Testis (tissue), 3 donors: ENCODE measurements around the gene PTPMT1. TPM values are rescaled to one million over a fixed set of nuclear protein-coding genes. Genes with fewer than 3 reads are reported as not detected.

ENCODE experiments used
- DNase-seq: peaks from one replicate; pipeline ENCODE4 v3.0.0-alpha.2; 2019
- H3K27ac ChIP-seq, 2 donors: fragments of 200-600 bp; sonication (generic); one replicate each; pipeline ENCODE4 v1.5.1; 2019
- H3K27me3 ChIP-seq: fragments of 200-600 bp; sonication (generic); one replicate; pipeline ENCODE4 v1.5.1; 2019
- H3K36me3 ChIP-seq: fragments of 200-600 bp; sonication (generic); one replicate; pipeline ENCODE4 v1.5.1; 2017; ENCODE audit warnings: low read depth; ENCODE audit errors: missing control alignments
- H3K4me1 ChIP-seq: fragments of 200-600 bp; sonication (generic); one replicate; pipeline ENCODE4 v1.5.1; 2019
- H3K4me3 ChIP-seq, 2 donors: fragments of 200-600 bp; sonication (generic); one replicate each; pipeline ENCODE4 v1.5.1; 2017 to 2019
- H3K9me3 ChIP-seq: fragments of 200-600 bp; sonication (generic); one replicate; pipeline ENCODE4 v1.5.1; 2017
- POLR2A ChIP-seq: fragments of 450-650 bp; IDR thresholded peaks from one replicate; pipeline ENCODE4 v1.6.1; 2017; ENCODE audit warnings: antibody characterized with exemption, mild to moderate bottlenecking, moderate library complexity
- WGBS, 2 donors: methylation state at CpG; one replicate each; pipeline ENCODE4 v1.1.5; 2018; 5-methylcytosine and 5-hydroxymethylcytosine counted together
- intact Hi-C: fragments of 100-400 bp; cut with DNase I; formaldehyde crosslinking; loops from one replicate; pipeline ENCODE4 v1.15.1; 2023; ENCODE audit warnings: low total_unique reads
- polyA plus RNA-seq: library from polyadenylated mRNA; stranded (reverse); fragments of 350-450 nt; fragmentation: Illumina TruSeq; extraction: RNeasy Lipid Tissue Mini Kit (QIAGEN cat#74804); gene quantifications from one replicate; pipeline ENCODE4 v1.2.3, GENCODE V29; 2014; ENCODE audit warnings: low read depth, low replicate concordance; ENCODE audit not compliant: insufficient read depth
- total RNA-seq, 2 donors: library from RNA; depleted of rRNA; stranded (reverse); fragments of >200 nt; gene quantifications; one replicate each; pipeline ENCODE4 v1.2.3, GENCODE V29; 2016
- TF ChIP-seq, protein P1 (sequence below), 3 experiments: fragments of 450-650 bp in 2 of 3; fragments of 200-600 bp in 1 of 3; sonication (generic) in 1 of 3; IDR thresholded peaks; one replicate each; pipeline ENCODE4 v1.5.1; 2016 to 2019; ENCODE audit warnings: antibody characterized with exemption in 3 of 3, mild to moderate bottlenecking in 2 of 3, moderate library complexity in 1 of 3

The PTPMT1 gene
- total and polyA plus RNA-seq, 3 donors from 2014 or later, result 172 to 239 (median 204) TPM

DNA sequence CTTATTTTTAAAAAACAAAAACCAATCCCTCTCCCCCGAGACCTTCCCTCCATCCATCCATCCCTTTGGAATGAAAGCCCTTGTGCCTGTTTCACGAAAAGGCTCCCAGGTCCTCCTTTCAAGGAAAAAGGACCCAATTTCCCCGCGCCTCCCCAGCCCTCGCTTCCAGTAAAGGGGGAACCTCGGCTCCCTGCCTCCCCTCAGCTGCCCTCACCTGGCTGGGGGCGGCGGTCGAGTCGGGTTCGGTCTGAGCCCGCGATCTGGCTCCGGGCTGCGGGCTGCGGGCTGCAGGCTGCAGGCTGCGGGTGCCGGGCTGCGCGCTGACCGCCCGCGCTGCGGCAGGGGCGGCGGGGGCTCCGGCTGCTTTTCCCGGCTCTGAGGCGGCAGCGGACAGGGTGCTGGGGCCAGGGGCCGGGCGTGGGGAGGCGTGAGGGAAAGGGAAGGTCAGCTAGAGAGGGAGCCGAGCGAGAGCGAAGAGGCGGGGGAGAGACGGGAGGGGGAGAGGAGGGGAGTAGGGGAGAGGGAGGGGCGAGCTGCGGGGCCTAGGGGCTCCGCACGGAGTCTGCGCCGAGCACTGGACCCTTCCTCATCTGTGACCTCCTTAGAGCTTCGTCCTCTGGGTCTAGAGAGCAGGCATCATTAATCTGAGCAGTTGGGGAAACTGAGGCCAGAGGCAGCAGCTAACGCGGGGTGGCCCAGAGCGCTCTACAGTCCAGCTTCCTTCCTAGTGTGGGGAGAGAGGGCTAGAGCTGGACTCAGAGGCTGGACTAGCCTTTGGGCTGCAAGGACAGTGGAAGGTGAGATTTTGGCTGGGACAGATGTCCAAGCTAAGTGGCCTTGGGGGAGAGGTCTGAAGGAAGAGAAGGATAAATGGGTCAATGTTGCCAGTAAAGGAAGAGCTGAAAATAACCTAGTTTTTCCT is 28.8 kb downstream of the PTPMT1 start, which contains the start of gene C1QTNF4:
C1QTNF4 (minus strand) TSS at position 478 of the 922 bp plus-strand sequence. CDS start 3,601 bp downstream, outside the sequence.
- WGBS, 2 donors, result 3 to 6% methylated on average over 12 to 47 of the region's 48 CpGs
- peaks cover 4% of the 10 kb centered on the region for H3K4me1 ChIP-seq
- TF ChIP-seq POLR2A, result no peak
- TF ChIP-seq, protein P1, sequence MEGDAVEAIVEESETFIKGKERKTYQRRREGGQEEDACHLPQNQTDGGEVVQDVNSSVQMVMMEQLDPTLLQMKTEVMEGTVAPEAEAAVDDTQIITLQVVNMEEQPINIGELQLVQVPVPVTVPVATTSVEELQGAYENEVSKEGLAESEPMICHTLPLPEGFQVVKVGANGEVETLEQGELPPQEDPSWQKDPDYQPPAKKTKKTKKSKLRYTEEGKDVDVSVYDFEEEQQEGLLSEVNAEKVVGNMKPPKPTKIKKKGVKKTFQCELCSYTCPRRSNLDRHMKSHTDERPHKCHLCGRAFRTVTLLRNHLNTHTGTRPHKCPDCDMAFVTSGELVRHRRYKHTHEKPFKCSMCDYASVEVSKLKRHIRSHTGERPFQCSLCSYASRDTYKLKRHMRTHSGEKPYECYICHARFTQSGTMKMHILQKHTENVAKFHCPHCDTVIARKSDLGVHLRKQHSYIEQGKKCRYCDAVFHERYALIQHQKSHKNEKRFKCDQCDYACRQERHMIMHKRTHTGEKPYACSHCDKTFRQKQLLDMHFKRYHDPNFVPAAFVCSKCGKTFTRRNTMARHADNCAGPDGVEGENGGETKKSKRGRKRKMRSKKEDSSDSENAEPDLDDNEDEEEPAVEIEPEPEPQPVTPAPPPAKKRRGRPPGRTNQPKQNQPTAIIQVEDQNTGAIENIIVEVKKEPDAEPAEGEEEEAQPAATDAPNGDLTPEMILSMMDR (IDR thresholded peaks at IDR 0.05), result no peak
- H3K27me3 ChIP-seq, result no peaks in the 10 kb centered on the region
- DNase-seq, result no peak
- H3K36me3 ChIP-seq, result no peaks in the 10 kb centered on the region
- no peak within 1 kb of the TSS for H3K27ac ChIP-seq
- intact Hi-C loops, result no loop called here
- H3K9me3 ChIP-seq, result no peaks in the 10 kb centered on the region
- no peak within 1 kb of the TSS for H3K4me3 ChIP-seq

DNA sequence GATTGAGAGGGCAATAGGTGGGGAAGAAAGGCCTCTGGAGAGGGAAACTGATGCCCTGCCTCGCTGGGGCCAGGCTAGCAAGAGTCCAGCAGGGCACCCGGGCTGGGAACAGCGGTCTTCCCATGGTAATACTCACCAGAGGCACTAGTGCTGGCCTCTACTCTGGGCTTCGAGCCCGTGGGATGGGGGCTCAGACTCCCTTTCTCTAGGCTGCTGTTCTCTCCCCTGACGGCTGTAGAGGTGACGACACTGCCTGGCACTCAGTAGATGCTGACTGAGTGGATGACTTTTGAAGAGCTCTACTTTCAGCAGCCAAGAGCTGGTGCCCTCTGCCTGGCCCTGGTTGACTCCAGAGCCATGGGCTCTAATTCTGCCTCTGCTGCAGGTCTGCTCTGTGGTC is 29.6 kb downstream of the PTPMT1 start:
- Histone ChIP-seq H3K9me3 (no peaks in the 10 kb centered on the region), H3K27me3 (no peaks in the 10 kb centered on the region), H3K4me3 (no peak overlapping the region), H3K27ac (no peak overlapping the region), H3K4me1 (peaks cover 4% of the 10 kb centered on the region), H3K36me3 (no peaks in the 10 kb centered on the region)
- 74 to 78% methylated on average over 5 to 7 of the region's 7 CpGs for WGBS, 2 donors
- TF ChIP-seq, protein P1 (IDR thresholded peaks at IDR 0.05), result no peak
- TF ChIP-seq POLR2A, result no peak
- intact Hi-C loops, result no loop called here
- DNase-seq, result no peak

DNA sequence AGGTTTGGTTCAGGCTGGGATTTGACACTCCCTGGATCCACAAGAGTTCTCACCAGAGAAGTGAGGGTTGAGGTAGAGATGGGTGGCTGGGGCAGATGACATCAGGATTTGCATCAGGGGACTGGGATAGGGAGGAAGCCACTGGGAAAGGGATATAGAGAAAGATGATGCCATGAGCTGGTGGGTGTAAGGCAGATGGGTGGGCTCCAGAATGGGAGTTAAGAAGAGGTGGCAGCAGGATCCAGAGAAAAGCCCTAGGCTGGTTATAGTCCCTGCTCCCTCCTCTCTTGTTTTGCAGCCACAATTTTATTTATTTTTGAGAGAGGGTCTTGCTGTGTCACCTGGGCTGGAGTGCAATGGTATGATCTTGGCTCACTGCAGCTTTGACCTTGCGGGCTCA is 30.6 kb downstream of the PTPMT1 start:
- no peak for DNase-seq
- no peaks in the 10 kb centered on the region for H3K27me3 ChIP-seq
- H3K4me1 ChIP-seq, result peaks cover 4% of the 10 kb centered on the region
- 88 to 94% methylated on average over 1 of the region's 1 CpG for WGBS, 2 donors
- H3K27ac ChIP-seq, result no peak overlapping the region
- no peak for TF ChIP-seq POLR2A
- TF ChIP-seq, protein P1 (IDR thresholded peaks at IDR 0.05), result no peak
- intact Hi-C loops, result no loop called here
- no peaks in the 10 kb centered on the region for H3K9me3 ChIP-seq
- H3K4me3 ChIP-seq, result no peak overlapping the region
- H3K36me3 ChIP-seq, result no peaks in the 10 kb centered on the region

DNA sequence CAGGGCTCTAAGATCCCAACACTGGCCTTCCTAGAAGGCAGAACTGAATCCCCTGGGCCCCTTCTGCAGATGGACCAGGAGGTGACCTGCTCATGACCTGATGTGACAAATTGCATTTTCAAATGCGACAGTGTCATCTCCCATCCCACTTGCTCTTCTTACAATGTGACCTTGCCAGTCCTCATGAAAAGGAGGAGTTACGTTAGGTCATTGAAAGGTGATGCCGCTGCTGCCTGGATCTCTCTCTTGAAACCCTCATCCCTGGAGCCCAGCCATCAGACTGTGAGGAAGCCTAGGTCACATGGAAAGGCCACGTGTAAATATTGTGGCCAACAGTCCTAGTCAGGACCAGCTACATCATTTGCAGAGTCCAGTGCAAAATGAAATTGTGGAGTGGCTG is 34.5 kb downstream of the PTPMT1 start:
- DNase-seq, result no peak

More for the DNA sequence above, 34.5 kb downstream of the PTPMT1 start:
- TF ChIP-seq, protein P1 (IDR thresholded peaks at IDR 0.05), result no peak
- no peak for TF ChIP-seq POLR2A
- no peaks in the 10 kb centered on the region for H3K9me3 ChIP-seq
- no peak overlapping the region for H3K4me3 ChIP-seq
- H3K27me3 ChIP-seq, result no peaks in the 10 kb centered on the region
- intact Hi-C loops, result no loop called here
- no peaks in the 10 kb centered on the region for H3K36me3 ChIP-seq
- no peak overlapping the region for H3K27ac ChIP-seq
- WGBS, 2 donors, result 70 to 74% methylated on average over 4 of the region's 4 CpGs
- no peaks in the 10 kb centered on the region for H3K4me1 ChIP-seq
